GM21528 (cell line): ENCODE data around the gene CLDN9.

Source experiments
- ATAC-seq: cut with Tn5 transposase; IDR thresholded peaks from one replicate; pipeline ENCODE4 v1.9.1; 2021; ENCODE audit warnings: mild to moderate bottlenecking, moderate library complexity; ENCODE audit not compliant: unreplicated experiment, low FRiP score

Gene CLDN9

GRCh38 chr16:3028716-3029319, 16.1 kb downstream of the CLDN9 start:
- ATAC-seq = no peak

- no peak for ATAC-seq
Observed at GRCh38 chr16:3029491-3030221, 16.9 kb downstream of the CLDN9 start.

GRCh38 chr16:3030222-3031212, 17.8 kb downstream of the CLDN9 start:
- no peak for ATAC-seq

- no peak for ATAC-seq
Observed at GRCh38 chr16:3032624-3033023, 19.9 kb downstream of the CLDN9 start.

- ATAC-seq = no peak
Observed at GRCh38 chr16:3035289-3035971, 22.7 kb downstream of the CLDN9 start.

- ATAC-seq = no peak
Observed at GRCh38 chr16:3035972-3036725, 23.4 kb downstream of the CLDN9 start.

- no peak for ATAC-seq
Observed at GRCh38 chr16:3036726-3037315, 24.1 kb downstream of the CLDN9 start, which contains the start of gene BICDL2. Gene BICDL2 (minus strand): TSS chr16:3036944. CDS start chr16:3035496, 1,448 bp downstream.

GRCh38 chr16:3038256-3038655, 25.5 kb downstream of the CLDN9 start:
- ATAC-seq = no peak

- no peak for ATAC-seq
Observed at GRCh38 chr16:3038896-3039295, 26.2 kb downstream of the CLDN9 start.

GRCh38 chr16:3042376-3042775, 29.7 kb downstream of the CLDN9 start:
- ATAC-seq = no peak

- ATAC-seq = no peak
Observed at GRCh38 chr16:3044708-3045107, 32.0 kb downstream of the CLDN9 start.

GRCh38 chr16:3045758-3046640, 33.3 kb downstream of the CLDN9 start, which contains the start of gene MMP25:
Gene MMP25 (plus strand): TSS chr16:3046561. CDS start chr16:3046918, 357 bp downstream.
- no peak for ATAC-seq

GRCh38 chr16:3046641-3047386, 34.1 kb downstream of the CLDN9 start:
- no peak for ATAC-seq

GRCh38 chr16:3047387-3047720, 34.6 kb downstream of the CLDN9 start:
- no peak for ATAC-seq

- no peak for ATAC-seq
Observed at GRCh38 chr16:3049921-3050481, 37.3 kb downstream of the CLDN9 start.

- ATAC-seq = no peak
Observed at GRCh38 chr16:3050487-3050886, 37.8 kb downstream of the CLDN9 start.

GRCh38 chr16:3051009-3051408, 38.3 kb downstream of the CLDN9 start:
- ATAC-seq = no peak
